ENCODE measurements around the gene MTSS2.

MTSS2 gene

GRCh38 chr16:70728150-70728549, 42.3 kb upstream of the MTSS2 start:
- no peak for TF ChIP-seq CTCF (conservative IDR thresholded peaks at IDR 0.05; ENCODE audit: low read depth, low read length)
- DNase-seq (ENCODE audit: low read depth), result no peak
- H3K4me3 ChIP-seq (ENCODE audit: low read length), result no peak overlapping the region

GRCh38 chr16:70726892-70727361, 41.1 kb upstream of the MTSS2 start:
- H3K4me3 ChIP-seq (ENCODE audit: low read length), result no peak overlapping the region
- no peak for TF ChIP-seq CTCF (conservative IDR thresholded peaks at IDR 0.05; ENCODE audit: low read depth, low read length)
- DNase-seq (ENCODE audit: low read depth), result no peak

- TF ChIP-seq CTCF (conservative IDR thresholded peaks at IDR 0.05; ENCODE audit: low read depth, low read length), result no peak
- H3K4me3 ChIP-seq (ENCODE audit: low read length), result no peak overlapping the region
- no peak for DNase-seq (ENCODE audit: low read depth)
Observed at GRCh38 chr16:70725912-70726828, 40.3 kb upstream of the MTSS2 start.

GRCh38 chr16:70725024-70725911, 39.4 kb upstream of the MTSS2 start:
- no peak for DNase-seq (ENCODE audit: low read depth)
- H3K4me3 ChIP-seq (ENCODE audit: low read length), result no peak overlapping the region
- no peak for TF ChIP-seq CTCF (conservative IDR thresholded peaks at IDR 0.05; ENCODE audit: low read depth, low read length)

- DNase-seq (ENCODE audit: low read depth), result no peak
- TF ChIP-seq CTCF (conservative IDR thresholded peaks at IDR 0.05; ENCODE audit: low read depth, low read length), result no peak
- no peak overlapping the region for H3K4me3 ChIP-seq (ENCODE audit: low read length)
Observed at GRCh38 chr16:70724146-70725023, 38.5 kb upstream of the MTSS2 start.

- no peak for DNase-seq (ENCODE audit: low read depth)
- TF ChIP-seq CTCF (conservative IDR thresholded peaks at IDR 0.05; ENCODE audit: low read depth, low read length), result no peak
- no peak overlapping the region for H3K4me3 ChIP-seq (ENCODE audit: low read length)
Observed at GRCh38 chr16:70723740-70724145, 37.9 kb upstream of the MTSS2 start.

Data from retinal pigment epithelial cell (primary cell).